Naive thymus-derived CD8-positive, alpha-beta T cell (primary cell): ENCODE results near the gene CRLF2. TPM values are rescaled to one million over a fixed set of nuclear protein-coding genes. Genes with fewer than 3 reads are reported as not detected.

Experiments used
- polyA plus RNA-seq, 3 donors: library from polyadenylated mRNA; unstranded; fragments of 300-500 nt; fragmentation: Illumina TruSeq; gene quantifications; one replicate each; pipeline ENCODE4 v1.2.3, GENCODE V29; 2021
- total RNA-seq, 8 experiments: library from RNA in 2 of 8; stranded (reverse) in 2 of 8; gene quantifications; one replicate each; pipeline ENCODE4 v1.2.3 and lab custom pipeline; 2021 to 2026

Gene CRLF2
- total and polyA plus RNA-seq, 5 experiments from 2014 or later, result not detected

Other genes with a start within 250 kb of the CRLF2 start
- under 1 TPM; 0.60 to 0.71 TPM for gene CSF2RA, start 56.2 kb upstream of the CRLF2 start, total RNA-seq
- gene CSF2RA, start 56.2 kb upstream of the CRLF2 start, polyA plus RNA-seq, result under 1 TPM in 1 of 3 donors, not detected in 2; 0.34 TPM
- gene IL3RA, start 124.1 kb upstream of the CRLF2 start, total RNA-seq, result under 1 TPM in 1 of 2 experiments, not detected in 1; 0.36 TPM
- under 1 TPM in 2 of 3 donors, not detected in 1; 0.14 to 0.24 TPM for gene IL3RA, start 124.1 kb upstream of the CRLF2 start, polyA plus RNA-seq
- gene SLC25A6, start 179.5 kb upstream of the CRLF2 start, total RNA-seq, result 100 to 1,000 TPM; 251 to 254 TPM
- gene SLC25A6, start 179.5 kb upstream of the CRLF2 start, polyA plus RNA-seq, result 100 to 1,000 TPM; 427 to 622 (median 526) TPM
- 10 to 100 TPM; 24.9 to 27.2 TPM for gene ASMTL, start 240.3 kb upstream of the CRLF2 start, total RNA-seq
- 10 to 100 TPM; 37.8 to 43.6 (median 42.3) TPM for gene ASMTL, start 240.3 kb upstream of the CRLF2 start, polyA plus RNA-seq